Mucosa of rectum (tissue), 2 donors: Measurements from ENCODE around the gene ZNF638.
"Not testable (repeated sequence)": the region's sequence is repeated elsewhere in the genome, so short reads cannot be mapped to it uniquely, and the experiment has no call there.

Source experiments
- H3K27ac ChIP-seq, 2 donors: one replicate each; pipeline ENCODE4 v1.7.0; 2013; ENCODE audit warnings: inconsistent platforms in 2 of 2, low read depth in 2 of 2, low read length in 2 of 2
- H3K27me3 ChIP-seq, 2 donors: one replicate each; pipeline ENCODE4 v1.7.0; 2013; ENCODE audit warnings: low read length in 2 of 2; ENCODE audit not compliant: control insufficient read depth in 2 of 2, insufficient read depth in 2 of 2
- H3K36me3 ChIP-seq, 2 donors: one replicate each; pipeline ENCODE4 v1.7.0; 2013; ENCODE audit warnings: low read length in 2 of 2; ENCODE audit not compliant: control insufficient read depth in 2 of 2, insufficient read depth in 2 of 2
- H3K4me1 ChIP-seq, 2 donors: one replicate each; pipeline ENCODE4 v1.7.0; 2013; ENCODE audit warnings: low read length in 2 of 2, mild to moderate bottlenecking in 1 of 2; ENCODE audit not compliant: control insufficient read depth in 2 of 2, insufficient read depth in 2 of 2
- H3K4me3 ChIP-seq, 2 donors: one replicate each; pipeline ENCODE4 v1.7.0; 2013; ENCODE audit warnings: low read length in 2 of 2
- H3K9ac ChIP-seq, 2 donors: one replicate each; pipeline ENCODE4 v1.7.0; 2013; ENCODE audit warnings: low read length in 2 of 2, low read depth in 1 of 2, mild to moderate bottlenecking in 1 of 2
- H3K9me3 ChIP-seq, 2 donors: one replicate each; pipeline ENCODE4 v1.7.0; 2013; ENCODE audit warnings: low read length in 2 of 2; ENCODE audit not compliant: control insufficient read depth in 2 of 2
- donor health status: healthy.
- donor health status: Normal muscosa, but diverticular disease.

Gene ZNF638

DNA sequence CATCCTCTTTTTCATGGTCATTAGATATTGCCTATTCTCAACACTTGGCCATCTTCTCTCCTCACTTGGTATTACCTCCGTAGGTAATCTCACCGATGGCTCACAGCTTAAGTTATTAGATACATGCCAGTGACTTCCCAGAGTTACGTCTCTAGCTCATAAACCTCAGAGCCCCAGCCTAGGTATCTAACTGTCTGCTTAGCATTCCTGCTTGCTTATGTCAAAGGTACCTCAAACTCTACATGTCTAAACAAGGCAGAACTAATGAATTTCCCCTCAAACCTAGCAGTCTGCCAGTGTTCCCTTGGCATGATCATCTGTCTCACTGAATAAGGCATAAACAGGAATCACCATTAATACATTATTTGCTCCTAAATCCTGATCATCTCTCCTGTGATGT, 27.7 kb upstream of the ZNF638 start:
- H3K9ac ChIP-seq, result no peak overlapping the region
- no peaks in the 10 kb centered on the region for H3K27me3 ChIP-seq
- no peak overlapping the region for H3K4me3 ChIP-seq
- no peaks in the 10 kb centered on the region for H3K9me3 ChIP-seq
- H3K4me1 ChIP-seq, result no peaks in the 10 kb centered on the region
- no peaks in the 10 kb centered on the region for H3K36me3 ChIP-seq
- H3K27ac ChIP-seq, result no peak overlapping the region

DNA sequence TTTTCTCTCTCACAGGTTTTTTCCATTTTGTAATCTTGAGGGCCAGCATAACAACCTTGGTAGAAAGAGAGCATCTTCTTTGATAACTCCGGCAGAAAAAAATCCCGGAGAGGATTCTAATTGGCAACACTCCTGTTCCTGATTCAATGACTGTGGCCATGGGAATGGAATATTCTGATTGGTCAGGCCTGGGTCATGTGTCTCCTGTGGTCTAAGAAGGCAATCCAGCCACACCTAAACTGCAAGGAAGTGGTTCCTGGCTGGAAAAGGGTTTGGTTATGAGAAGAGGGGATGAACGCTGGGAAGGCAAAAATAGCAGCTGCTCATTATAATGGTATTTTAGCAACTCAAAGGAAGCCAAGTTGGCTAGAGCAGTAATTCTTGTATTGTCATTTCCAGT, 24.8 kb upstream of the ZNF638 start:
- Histone ChIP-seq H3K27ac (no peak overlapping the region), H3K4me3 (no peak overlapping the region), H3K27me3 (no peaks in the 10 kb centered on the region), H3K4me1 (no peaks in the 10 kb centered on the region), H3K9me3 (no peaks in the 10 kb centered on the region), H3K36me3 (no peaks in the 10 kb centered on the region), H3K9ac (no peak overlapping the region)

DNA sequence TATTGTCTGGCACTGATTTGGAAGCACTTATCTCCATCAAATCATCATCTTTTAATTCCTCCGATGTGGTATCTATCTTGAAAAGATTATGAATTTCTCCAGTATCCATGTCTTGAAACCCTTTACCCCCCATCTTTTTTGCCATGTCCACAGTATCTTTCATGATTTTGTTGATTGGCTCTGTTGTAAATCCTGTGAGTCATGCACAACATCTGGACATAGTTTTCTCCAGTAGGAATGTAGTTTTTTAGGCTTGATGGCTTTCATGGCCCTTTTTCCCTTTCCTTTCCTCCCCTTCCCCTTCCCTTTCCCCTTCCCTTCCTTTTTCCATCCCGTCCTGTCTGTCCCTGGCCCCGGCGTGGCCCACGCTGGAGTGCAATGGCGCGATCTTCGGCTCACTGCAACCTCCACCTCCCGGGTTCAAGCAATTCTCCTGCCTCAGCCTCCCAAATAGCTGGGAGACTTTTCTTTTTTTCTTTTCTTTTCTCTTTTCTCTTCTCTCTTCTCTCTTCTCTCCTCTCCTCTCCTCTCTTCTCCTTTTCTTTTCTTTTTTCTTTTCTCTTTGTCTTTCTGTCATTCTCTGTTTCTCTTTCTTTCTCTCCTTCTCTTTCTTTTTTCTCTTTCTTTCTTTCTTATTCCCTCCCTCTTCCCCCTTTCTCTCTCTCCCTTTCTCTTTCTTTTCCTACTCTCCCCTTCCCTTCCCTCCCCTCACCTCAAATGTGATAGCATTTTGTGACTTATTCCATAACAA, 18.4 kb upstream of the ZNF638 start:
- no peaks in the 10 kb centered on the region for H3K4me1 ChIP-seq
- H3K27ac ChIP-seq, result no peak overlapping the region
- H3K9ac ChIP-seq, result no peak overlapping the region
- H3K9me3 ChIP-seq, result no peaks in the 10 kb centered on the region
- no peak overlapping the region for H3K4me3 ChIP-seq
- no peaks in the 10 kb centered on the region for H3K27me3 ChIP-seq
- H3K36me3 ChIP-seq, result no peaks in the 10 kb centered on the region

DNA sequence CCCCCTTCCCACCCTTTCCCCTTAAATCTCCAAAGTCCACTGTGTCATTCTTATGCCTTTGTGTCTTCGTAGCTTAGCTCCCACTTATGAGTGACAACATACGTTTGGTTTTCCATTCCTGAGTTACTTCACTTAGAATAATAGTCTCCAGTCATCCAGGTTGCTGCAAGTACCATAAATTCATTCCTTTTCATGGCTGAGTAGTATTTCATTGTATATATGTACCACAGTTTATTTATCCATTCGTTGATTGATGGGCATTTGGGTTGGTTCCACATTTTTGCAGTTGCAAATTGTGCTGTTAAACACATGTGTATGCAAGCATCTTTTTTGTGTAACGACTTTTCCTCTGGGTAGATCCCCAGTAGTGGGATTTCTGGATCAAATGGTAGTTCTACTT, 14.5 kb upstream of the ZNF638 start:
- no peaks in the 10 kb centered on the region for H3K4me1 ChIP-seq
- no peak overlapping the region for H3K4me3 ChIP-seq
- no peak overlapping the region for H3K27ac ChIP-seq
- no peaks in the 10 kb centered on the region for H3K27me3 ChIP-seq
- no peak overlapping the region for H3K9ac ChIP-seq
- H3K36me3 ChIP-seq, result no peaks in the 10 kb centered on the region
- H3K9me3 ChIP-seq, result no peaks in the 10 kb centered on the region

DNA sequence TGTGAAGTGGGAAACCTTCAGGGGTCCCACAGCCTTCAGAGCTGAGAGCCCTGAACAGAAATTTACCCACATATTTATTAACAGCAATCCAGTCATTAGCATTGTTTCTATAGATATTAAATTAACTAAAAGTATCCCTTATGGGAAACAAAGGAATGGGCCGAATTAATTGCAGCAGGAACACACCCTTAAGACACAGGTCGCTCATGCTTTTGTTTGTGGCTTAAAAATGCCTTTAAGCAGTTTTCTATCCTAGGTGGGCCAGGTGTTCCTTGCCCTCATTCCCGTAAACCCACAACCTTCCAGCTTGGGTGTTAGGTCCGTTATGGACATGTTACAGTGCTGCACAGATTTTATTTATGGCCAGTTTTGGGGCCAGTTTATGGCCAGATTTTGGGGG, 13.7 kb upstream of the ZNF638 start:
- H3K27me3 ChIP-seq, H3K4me3 ChIP-seq, H3K27ac ChIP-seq, H3K36me3 ChIP-seq, H3K4me1 ChIP-seq, H3K9ac ChIP-seq, H3K9me3 ChIP-seq: not testable (repeated sequence)

DNA sequence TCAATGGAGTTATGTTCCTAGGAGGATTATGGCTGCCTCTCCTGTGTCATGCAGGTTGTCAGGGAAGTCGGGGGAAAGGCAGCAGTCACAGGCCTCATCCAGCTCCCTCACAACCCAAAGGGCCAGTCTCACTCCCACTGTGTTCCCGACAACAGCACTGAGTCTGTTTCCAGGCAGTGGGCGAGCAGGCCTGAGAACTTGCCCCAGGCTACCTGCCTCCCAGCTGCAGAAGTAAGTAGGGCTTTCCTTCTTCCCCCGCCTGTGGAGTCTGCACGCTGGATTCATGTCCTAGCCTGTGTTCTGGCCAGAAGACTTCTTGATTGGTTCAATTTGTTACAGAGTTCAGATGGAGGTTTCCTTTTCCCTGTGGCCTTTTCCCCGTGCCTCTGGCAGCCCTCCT, 8.2 kb upstream of the ZNF638 start:
- Histone ChIP-seq H3K4me3 (no peak overlapping the region), H3K9ac (no peak overlapping the region), H3K9me3 (no peaks in the 10 kb centered on the region), H3K27ac (no peak overlapping the region), H3K36me3 (no peaks in the 10 kb centered on the region), H3K27me3 (no peaks in the 10 kb centered on the region), H3K4me1 (peaks cover 0 to 3% of the 10 kb centered on the region in 2 donors)

DNA sequence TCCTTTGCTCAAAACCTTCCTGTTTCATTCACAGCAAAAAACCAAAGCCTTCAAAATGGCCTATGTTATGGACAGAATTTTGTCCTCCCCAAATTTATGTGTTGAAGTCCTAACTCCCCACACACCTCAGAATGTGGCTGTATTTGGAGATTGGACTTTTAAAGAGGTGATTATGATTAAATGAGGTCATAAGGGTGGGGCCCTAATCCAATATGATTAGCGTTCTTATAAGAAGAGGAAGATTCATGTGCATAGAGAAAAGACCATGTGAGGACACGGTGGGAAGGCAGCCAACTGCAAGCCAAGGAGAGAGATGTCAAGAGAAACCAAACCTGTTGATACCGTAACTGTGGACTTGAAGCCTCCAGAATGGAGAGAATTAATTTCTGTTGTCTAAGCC, 4.6 kb upstream of the ZNF638 start:
- Histone ChIP-seq H3K36me3 (no peaks in the 10 kb centered on the region), H3K27me3 (no peaks in the 10 kb centered on the region), H3K27ac (no peak overlapping the region), H3K9ac (no peak overlapping the region), H3K4me3 (no peak overlapping the region), H3K9me3 (no peaks in the 10 kb centered on the region), H3K4me1 (peaks cover 0 to 3% of the 10 kb centered on the region in 2 donors)

DNA sequence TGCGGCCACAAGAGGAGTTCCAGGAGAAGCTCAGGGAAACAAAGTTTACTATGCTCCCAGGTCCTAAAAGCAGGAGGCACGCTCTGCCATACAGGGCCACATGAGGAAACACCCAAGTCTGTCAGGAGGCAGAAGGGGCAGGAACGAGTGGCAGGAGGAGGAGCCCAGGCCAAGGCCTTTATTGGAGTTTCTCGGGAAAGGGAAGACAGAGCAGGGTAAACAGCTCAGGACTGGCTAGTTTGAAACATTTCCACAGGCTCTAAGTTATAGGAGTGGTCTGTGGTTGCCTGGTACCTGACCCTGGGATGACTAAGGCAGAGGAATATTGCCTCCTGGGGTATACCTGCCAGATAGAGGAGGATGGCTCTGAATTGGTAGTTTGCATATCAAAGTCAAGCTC, 3.7 kb upstream of the ZNF638 start:
- Histone ChIP-seq H3K4me1 (peaks cover 0 to 5% of the 10 kb centered on the region in 2 donors), H3K4me3 (no peak overlapping the region), H3K27ac (peak overlapping the region; percentile 49 to 61)

DNA sequence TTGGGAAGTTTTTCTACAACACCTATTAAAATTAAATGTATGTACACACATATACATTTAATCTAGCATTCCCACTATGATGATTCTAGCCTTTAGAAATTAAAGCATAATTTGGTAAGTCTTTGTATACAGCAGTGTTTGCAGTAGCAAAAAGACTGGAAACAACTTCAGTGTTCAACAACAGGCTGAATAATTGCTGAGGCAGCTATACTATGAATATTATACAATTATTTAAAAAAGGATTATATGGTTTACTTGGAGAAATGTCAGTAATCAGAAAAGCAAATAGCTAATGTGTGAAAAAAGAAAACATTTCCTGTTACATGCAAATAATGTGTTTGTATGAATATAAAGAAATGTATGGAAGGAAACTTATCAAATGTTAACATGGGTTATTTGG, 1.4 kb upstream of the ZNF638 start:
- Histone ChIP-seq H3K4me1 (peaks cover 4 to 17% of the 10 kb centered on the region in 2 donors), H3K27me3 (no peaks in the 10 kb centered on the region), H3K27ac (no peak overlapping the region), H3K9ac (no peak overlapping the region), H3K4me3 (no peak overlapping the region), H3K36me3 (peaks cover 0 to 4% of the 10 kb centered on the region in 2 donors), H3K9me3 (no peaks in the 10 kb centered on the region)

More for the DNA sequence above, 3.7 kb upstream of the ZNF638 start:
- Histone ChIP-seq H3K27me3 (no peaks in the 10 kb centered on the region), H3K36me3 (no peaks in the 10 kb centered on the region), H3K9me3 (no peaks in the 10 kb centered on the region), H3K9ac (no peak overlapping the region)

DNA sequence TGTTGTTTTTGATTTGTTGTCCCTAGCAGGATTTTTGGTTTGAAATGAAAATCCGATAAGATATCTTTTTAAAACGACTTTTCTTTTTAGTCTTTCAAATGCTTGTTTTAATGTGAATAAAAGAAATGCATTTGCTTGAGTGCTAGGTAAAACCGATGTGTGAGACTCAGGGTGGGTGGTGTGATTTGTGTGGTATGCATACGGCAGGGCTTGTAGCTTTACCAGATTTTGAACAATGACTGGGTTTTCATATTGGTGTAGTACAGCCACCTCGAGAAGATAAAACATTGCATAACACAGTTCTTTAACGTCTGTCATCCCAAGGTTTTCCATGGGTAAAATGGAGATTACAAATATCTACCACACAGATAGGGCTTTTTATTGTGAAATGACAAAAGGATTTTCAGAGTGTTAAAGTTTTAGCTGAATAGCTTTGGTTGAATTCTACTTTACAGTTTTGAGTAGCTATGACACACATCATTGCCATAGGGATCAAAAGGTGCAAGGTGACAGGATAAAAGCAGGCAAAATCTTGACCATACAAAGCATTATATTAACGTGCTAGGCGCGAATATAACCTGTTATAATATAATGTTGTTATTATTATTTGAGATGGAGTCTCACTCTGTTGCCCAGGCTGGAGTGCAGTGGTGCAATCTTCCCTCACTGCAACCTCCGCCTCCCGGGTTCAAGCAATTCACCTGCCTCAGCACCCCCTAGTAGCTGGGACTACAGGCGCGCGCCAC, 824 bp upstream of the ZNF638 start:
- Histone ChIP-seq H3K36me3 (peaks cover 0 to 4% of the 10 kb centered on the region in 2 donors), H3K9me3 (no peaks in the 10 kb centered on the region), H3K4me1 (peaks cover 4 to 17% of the 10 kb centered on the region in 2 donors), H3K27ac (no peak overlapping the region), H3K27me3 (no peaks in the 10 kb centered on the region), H3K4me3 (peak overlapping the region in 1 of 2 donors; percentile 97), H3K9ac (peak overlapping the region in 1 of 2 donors; percentile 33)
